HK-2 (cell line): ENCODE data around the gene PLA2G2E.
A peak's percentile ranks its signal among the peaks of the same experiment; 100 is the strongest.
"Not testable (repeated sequence)": the region's sequence is repeated elsewhere in the genome, so short reads cannot be mapped to it uniquely, and the experiment has no call there.

Experiments used
- DNase-seq: peaks from one replicate; pipeline ENCODE4 v3.0.0-alpha.2; 2018; ENCODE audit not compliant: unreplicated experiment

PLA2G2E gene

GRCh38 chr1:19932866-19933265 lies 9.4 kb upstream of the PLA2G2E start:
- DNase-seq, result no peak

GRCh38 chr1:19927130-19927421 lies 3.7 kb upstream of the PLA2G2E start:
- DNase-seq, result not testable (repeated sequence)

- no peak for DNase-seq
Observed at GRCh38 chr1:19926296-19927129, 3.1 kb upstream of the PLA2G2E start.

- DNase-seq, result no peak
Observed at GRCh38 chr1:19925342-19926070, 2.1 kb upstream of the PLA2G2E start.

- no peak for DNase-seq
Observed at GRCh38 chr1:19923953-19924346, 533 bp upstream of the PLA2G2E start.

- DNase-seq, result no peak
Observed at GRCh38 chr1:19922015-19922688, 1.3 kb downstream of the PLA2G2E start.

GRCh38 chr1:19921310-19921709 lies 2.1 kb downstream of the PLA2G2E start:
- DNase-seq, result no peak

GRCh38 chr1:19920132-19920710 lies 3.2 kb downstream of the PLA2G2E start:
- DNase-seq, result no peak

- peak; percentile 74 for DNase-seq
Observed at GRCh38 chr1:19918057-19918456, 5.4 kb downstream of the PLA2G2E start.

GRCh38 chr1:19910650-19911049 lies 12.8 kb downstream of the PLA2G2E start:
- DNase-seq, result no peak

GRCh38 chr1:19909971-19910370 lies 13.4 kb downstream of the PLA2G2E start:
- DNase-seq, result no peak

GRCh38 chr1:19909392-19909791 lies 14.0 kb downstream of the PLA2G2E start:
- no peak for DNase-seq

- no peak for DNase-seq
Observed at GRCh38 chr1:19907456-19907855, 16.0 kb downstream of the PLA2G2E start.

- peak; percentile 19 for DNase-seq
Observed at GRCh38 chr1:19903621-19904020, 19.8 kb downstream of the PLA2G2E start.

- DNase-seq, result no peak
Observed at GRCh38 chr1:19901653-19902052, 21.8 kb downstream of the PLA2G2E start.

GRCh38 chr1:19894218-19894617 lies 29.2 kb downstream of the PLA2G2E start:
- DNase-seq, result no peak

GRCh38 chr1:19893687-19894086 lies 29.7 kb downstream of the PLA2G2E start:
- DNase-seq, result no peak

GRCh38 chr1:19892628-19893168 lies 30.7 kb downstream of the PLA2G2E start:
- DNase-seq, result no peak

- DNase-seq, result no peak
Observed at GRCh38 chr1:19892129-19892528, 31.3 kb downstream of the PLA2G2E start.

GRCh38 chr1:19889656-19890055 lies 33.8 kb downstream of the PLA2G2E start:
- no peak for DNase-seq

- DNase-seq, result no peak
Observed at GRCh38 chr1:19888112-19888511, 35.3 kb downstream of the PLA2G2E start.

GRCh38 chr1:19885821-19886220 lies 37.6 kb downstream of the PLA2G2E start:
- DNase-seq, result no peak
